Measurements from ENCODE around the gene DAO. TPM values are rescaled to one million over a fixed set of nuclear protein-coding genes. Genes with fewer than 3 reads are reported as not detected.

DAO gene
- total RNA-seq, 1 experiment from 2014 or later = not detected

- Histone ChIP-seq H4K91ac (ENCODE audit: insufficient read length, low read depth, low read length) (no peak overlapping the region), H2BK5ac (ENCODE audit: insufficient read length, low read length) (no peak overlapping the region), H4K5ac (ENCODE audit: insufficient read length, low read depth, low read length) (no peak overlapping the region), H2BK15ac (ENCODE audit: low read depth, low read length) (no peak overlapping the region), H3K27me3 (ENCODE audit: insufficient read depth, low read length) (no peaks in the 10 kb centered on the region), H3K9ac (ENCODE audit: extremely low read depth, insufficient read length, low read length) (no peak overlapping the region), H3K18ac (ENCODE audit: insufficient read length, low read depth, low read length) (no peak overlapping the region), H2BK120ac (ENCODE audit: low read depth, low read length, poor library complexity, severe bottlenecking) (no peak overlapping the region), H2BK20ac (ENCODE audit: low read depth, low read length, poor library complexity, severe bottlenecking) (no peak overlapping the region), H2AK5ac (ENCODE audit: insufficient read length, low read length) (no peak overlapping the region), H3T11ph (ENCODE audit: low read length) (no peak overlapping the region), H3K79me2 (ENCODE audit: insufficient read depth, low read length) (no peaks in the 10 kb centered on the region), H2BK12ac (ENCODE audit: insufficient read length, low read depth, low read length) (no peak overlapping the region), H3K56ac (ENCODE audit: insufficient read length, low read depth, low read length) (no peak overlapping the region), H3K27ac (ENCODE audit: insufficient read length, low read depth, low read length) (no peak overlapping the region), H3K9me3 (ENCODE audit: control insufficient read depth, low read depth, low read length) (no peaks in the 10 kb centered on the region), H2AFZ (ENCODE audit: low read length) (no peak overlapping the region), H3K79me1 (ENCODE audit: insufficient read depth, low read depth, low read length, poor library complexity, severe bottlenecking) (no peaks in the 10 kb centered on the region), H3K4ac (ENCODE audit: low read depth, low read length) (no peak overlapping the region), H3K23me2 (ENCODE audit: insufficient read length, low read depth, low read length, poor library complexity, severe bottlenecking) (no peaks in the 10 kb centered on the region), H4K20me1 (ENCODE audit: control insufficient read depth, insufficient read depth, insufficient read length) (no peaks in the 10 kb centered on the region), H4K8ac (replicated peaks; ENCODE audit: insufficient read length, low read depth, low read length) (no peak overlapping the region), H3K23ac (ENCODE audit: insufficient read length, low read depth, low read length) (no peak overlapping the region), H3K4me2 (ENCODE audit: insufficient read depth, insufficient read length, low read length) (no peak overlapping the region), H3K4me1 (ENCODE audit: insufficient read depth, low read length) (no peaks in the 10 kb centered on the region), H3K14ac (ENCODE audit: insufficient read depth, low read length) (no peak overlapping the region)
- no peak for DNase-seq
- H3K27me3 Mint-ChIP-seq (ENCODE audit: low read depth) = peaks cover 8% of the 10 kb centered on the region
- H3K36me3 Mint-ChIP-seq (ENCODE audit: insufficient read depth in 1 of 3, low read depth in 3 of 3) = no peaks in the 10 kb centered on the region
- TF ChIP-seq CTCF (conservative IDR thresholded peaks at IDR 0.05) = no peak
- peak overlapping the region in 1 of 3 experiments; percentile 54; a peak in 2 of 7 replicates for H3K27ac Mint-ChIP-seq
- WGBS (ENCODE audit: extremely low coverage, insufficient read length, low lambda C conversion rate) = no CpG with 5 or more reads among the region's 2 CpGs
- no peak overlapping the region for H3K4me3 Mint-ChIP-seq
- peaks cover 0 to 3% of the 10 kb centered on the region in 2 experiments; a peak in 2 of 5 replicates for H3K9me3 Mint-ChIP-seq
- H3K4me1 Mint-ChIP-seq = peaks cover 16 to 17% of the 10 kb centered on the region in 2 experiments
Measured at GRCh38 chr12:108907839-108908351, 28.0 kb downstream of the DAO start.

All from H9 (cell line).